ENCODE data around the gene PTPN14. TPM values are rescaled to one million over a fixed set of nuclear protein-coding genes. Genes with fewer than 3 reads are reported as not detected.
A peak's percentile ranks its signal among the peaks of the same experiment; 100 is the strongest.
"Not testable (repeated sequence)": the region's sequence is repeated elsewhere in the genome, so short reads cannot be mapped to it uniquely, and the experiment has no call there.

The PTPN14 gene
- total RNA-seq, 1 donor from 2014 or later = 3.2 TPM

DNA sequence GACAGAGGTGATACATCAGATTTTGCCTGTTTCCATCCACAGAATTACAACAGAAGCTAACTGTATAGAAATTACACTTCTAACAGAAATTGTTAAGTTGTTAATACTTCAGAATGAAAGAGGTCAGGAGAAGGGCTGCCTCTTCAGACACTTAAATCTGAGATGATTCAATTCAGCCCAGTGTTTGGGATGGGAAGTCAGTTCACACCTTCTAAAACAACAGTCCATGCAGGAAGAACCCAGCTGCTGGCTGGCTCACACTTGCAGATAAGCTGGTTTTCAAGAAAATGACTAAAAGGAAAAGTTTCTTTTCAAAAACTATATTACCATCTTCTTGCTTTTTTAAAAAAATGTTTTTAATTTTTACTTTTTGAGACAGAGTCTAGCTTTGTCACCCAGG is 138.1 kb downstream of the PTPN14 start:
- ATAC-seq = no peak
- DNase-seq (ENCODE audit: low spot score) = no peak

DNA sequence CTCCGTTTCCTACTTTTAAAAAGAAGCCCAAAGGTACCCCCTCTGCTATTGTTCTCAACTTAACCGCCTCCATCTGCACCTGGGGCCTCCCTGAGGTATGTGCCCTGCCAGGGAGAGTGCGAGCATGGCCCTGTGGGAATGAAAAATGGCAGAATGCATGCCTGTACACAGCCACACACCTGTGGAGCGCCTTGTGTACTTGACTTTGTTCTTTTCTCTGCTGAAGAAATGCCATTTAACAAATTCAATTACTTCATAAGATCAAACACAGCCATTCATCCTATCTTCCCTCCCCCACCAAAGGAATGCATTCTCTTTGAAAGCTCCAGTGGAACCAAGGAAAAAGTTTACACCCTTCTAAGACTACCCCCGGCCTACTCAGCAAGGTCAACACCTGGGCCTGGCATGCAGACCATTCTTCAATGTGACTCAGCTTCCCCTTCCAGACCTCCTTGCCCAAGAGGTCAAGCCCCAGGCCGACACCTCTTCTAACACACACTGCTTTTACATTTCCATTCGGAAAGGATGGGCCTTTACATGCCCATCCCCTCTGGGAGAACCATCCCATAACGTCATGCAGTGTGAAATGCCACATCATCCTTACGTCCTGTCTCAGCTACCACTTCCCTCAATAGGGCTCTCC is 146.7 kb downstream of the PTPN14 start:
- DNase-seq (ENCODE audit: low spot score) = no peak
- no peak for ATAC-seq

DNA sequence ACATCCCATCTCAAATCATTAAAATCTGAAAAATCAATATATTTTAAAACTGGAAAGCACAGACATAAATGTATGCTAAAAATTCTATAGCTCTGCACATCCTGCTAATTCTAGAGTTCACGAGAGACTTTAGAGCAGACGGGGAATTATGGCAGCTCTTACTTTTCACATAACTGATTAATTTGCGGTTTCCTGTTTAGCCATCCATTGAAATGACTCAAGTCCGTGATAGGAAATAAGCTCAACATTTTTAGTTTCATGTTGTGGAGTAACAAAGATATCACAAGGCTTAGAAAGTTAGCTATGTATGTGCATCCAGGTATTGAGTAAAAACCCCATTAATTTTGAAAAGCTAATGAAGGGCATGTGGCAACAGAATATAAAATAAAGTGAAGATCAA is 147.2 kb downstream of the PTPN14 start:
- DNase-seq (ENCODE audit: low spot score) = no peak
- ATAC-seq = no peak

DNA sequence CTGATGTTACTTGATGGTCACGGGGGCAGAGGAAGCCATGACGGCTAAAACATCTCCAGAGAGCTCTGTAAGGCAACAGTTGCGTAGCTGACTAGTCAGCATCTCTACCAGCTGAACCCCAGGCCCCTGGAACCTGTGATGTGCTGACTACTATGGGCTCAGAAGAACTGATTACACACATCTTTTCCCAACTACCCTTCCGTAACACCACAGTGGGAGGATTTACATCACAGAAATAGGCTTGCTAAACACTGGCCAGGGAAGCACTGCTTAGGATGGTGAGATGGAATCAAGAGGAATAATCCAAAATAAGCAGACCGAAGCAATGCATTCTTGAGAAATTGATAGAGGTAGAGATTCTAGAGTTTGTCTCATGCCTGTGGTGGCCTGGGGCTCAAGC is 148.0 kb downstream of the PTPN14 start:
- DNase-seq (ENCODE audit: low spot score) (no peak), ATAC-seq (no peak)

DNA sequence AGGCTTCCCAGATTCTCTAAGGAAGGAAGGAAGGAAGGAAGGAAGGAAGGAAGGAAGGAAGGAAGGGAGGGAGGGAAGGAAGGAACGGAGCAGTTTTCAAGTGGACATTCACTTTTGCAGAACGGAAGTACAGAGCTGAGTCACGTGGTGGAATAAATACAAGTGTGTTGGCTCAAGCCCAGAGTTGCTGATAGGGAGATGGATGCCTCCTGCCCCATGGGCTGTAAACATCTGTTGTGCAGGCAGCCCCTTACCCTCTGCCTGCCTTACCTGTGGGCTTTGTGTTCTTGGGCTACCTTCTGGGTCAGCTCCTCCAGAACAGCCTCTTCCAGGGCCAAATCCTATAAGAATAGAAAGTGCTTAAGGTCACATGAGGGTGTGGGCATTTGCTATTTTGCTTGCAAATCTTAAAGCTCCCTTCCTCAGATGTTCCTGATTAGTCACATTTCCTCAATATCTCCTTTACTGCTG is 148.8 kb downstream of the PTPN14 start:
- no peak for ATAC-seq
- DNase-seq (ENCODE audit: low spot score) = no peak

DNA sequence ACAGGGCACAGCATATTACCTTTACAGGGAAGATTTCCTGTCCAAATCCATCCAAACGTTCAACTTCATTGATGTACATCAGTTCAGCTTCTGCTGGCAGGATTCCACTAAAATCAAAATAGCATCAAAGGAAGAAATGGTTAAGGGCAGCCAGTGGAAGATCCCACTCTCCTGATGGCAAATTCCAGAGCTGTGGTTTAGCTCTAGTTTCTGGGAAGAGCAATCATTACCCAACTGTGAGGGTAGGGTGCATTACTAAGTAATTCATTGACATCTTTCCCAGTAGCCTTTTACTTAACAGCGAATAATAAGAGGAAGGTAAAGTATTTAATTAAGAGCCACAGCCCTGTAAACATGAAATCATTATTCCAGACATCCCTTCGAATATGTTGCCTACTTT is 149.7 kb downstream of the PTPN14 start:
- DNase-seq (ENCODE audit: low spot score) = no peak
- no peak for ATAC-seq

DNA sequence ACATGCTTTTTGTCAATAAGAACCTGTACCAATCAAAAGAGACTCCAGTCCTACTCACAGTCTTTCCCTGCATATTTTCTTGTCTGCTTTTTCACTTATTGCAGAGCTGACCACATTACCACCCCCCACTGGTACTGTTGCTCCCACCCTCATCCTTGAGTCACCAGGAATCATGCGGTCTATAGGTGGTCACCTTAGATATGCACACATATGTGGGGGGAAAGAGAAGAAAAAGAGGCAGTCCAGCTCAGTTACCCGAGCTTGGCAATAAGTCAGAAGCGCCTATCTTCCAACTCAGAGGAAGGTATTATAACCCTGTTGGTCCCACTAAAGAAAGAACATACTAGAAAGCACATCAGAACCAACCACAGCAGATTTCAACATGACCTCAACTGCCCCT is 151.3 kb downstream of the PTPN14 start:
- DNase-seq (ENCODE audit: low spot score) = no peak
- no peak for ATAC-seq

DNA sequence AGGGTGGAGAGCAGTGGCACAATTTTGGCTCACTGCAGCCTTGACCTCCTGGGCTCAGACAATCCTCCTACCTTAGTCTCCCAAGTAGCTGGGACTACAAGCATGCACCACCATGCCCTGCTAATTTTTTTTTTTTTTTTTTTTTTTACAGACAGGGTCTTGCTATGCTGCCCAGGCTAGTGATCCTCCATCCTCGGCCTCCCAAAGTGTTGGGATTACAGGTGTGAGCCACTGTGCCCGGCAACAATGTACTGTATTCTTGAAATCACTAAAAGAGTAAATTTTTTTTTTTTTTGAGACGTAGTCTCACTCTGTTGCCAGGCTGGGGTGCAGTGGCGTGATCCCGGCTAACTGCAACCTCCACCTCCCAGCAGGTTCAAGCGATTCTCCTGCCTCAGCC is 152.9 kb downstream of the PTPN14 start:
- ATAC-seq = no peak

DNA sequence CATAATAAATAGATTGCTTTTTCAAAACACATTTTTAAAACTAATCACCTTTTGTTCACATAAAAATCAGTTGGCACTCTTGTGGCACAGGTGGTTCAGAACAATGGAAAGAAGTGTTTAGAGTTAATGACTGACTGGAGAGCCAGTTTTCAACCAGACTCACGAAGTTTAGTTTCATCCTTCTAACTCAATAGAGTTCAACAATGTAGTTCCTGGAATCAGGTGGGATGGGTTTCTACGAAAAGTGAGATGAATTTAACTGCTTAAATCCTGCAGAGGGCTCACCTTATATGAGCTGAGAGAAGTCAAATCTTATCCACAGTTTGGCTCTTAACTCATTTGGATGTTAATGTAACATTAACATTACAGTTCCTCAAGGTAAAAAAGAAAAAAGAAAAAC is 153.9 kb downstream of the PTPN14 start:
- DNase-seq (ENCODE audit: low spot score) = no peak
- ATAC-seq = no peak

More for the DNA sequence above, 152.9 kb downstream of the PTPN14 start:
- no peak for DNase-seq (ENCODE audit: low spot score)

DNA sequence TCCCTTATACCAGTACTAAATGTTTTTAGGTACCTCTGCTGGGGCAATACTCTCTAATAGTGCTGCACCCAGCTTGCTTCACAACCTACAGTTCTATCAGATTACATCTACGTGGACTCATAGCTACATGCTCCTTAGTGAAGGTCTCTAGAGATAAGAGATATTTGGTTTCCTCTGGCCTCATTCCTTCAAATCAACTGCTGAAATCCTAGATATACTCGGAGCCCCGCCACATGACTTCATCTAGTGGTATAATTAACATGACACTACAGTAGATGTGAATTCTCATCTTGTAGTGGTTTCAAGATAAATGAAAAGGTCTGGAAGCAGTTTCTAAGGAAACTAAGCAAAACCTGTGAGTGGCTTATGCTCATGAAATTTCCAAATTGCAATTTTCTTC is 155.1 kb downstream of the PTPN14 start:
- DNase-seq (ENCODE audit: low spot score) (no peak), ATAC-seq (no peak)

DNA sequence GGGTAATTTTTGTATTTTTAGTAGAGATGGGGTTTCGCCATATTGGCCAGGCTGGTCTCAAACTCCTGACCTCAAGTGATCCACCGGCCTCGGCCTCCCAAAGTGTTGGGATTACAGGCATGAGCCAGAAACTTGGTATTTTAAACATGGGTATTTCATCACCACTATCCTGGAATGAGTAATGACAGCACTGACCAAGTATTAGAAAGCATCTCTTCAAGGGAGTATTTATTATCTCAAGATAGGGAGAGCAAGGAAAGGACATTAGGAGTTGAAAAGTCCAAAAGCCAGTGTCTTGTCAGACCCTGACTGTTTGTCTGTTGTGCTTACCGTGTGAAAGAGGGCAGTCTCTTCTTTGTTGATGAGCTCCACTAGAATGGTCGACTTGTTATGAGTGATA is 156.8 kb downstream of the PTPN14 start:
- ATAC-seq; DNase-seq (ENCODE audit: low spot score): not testable (repeated sequence)

DNA sequence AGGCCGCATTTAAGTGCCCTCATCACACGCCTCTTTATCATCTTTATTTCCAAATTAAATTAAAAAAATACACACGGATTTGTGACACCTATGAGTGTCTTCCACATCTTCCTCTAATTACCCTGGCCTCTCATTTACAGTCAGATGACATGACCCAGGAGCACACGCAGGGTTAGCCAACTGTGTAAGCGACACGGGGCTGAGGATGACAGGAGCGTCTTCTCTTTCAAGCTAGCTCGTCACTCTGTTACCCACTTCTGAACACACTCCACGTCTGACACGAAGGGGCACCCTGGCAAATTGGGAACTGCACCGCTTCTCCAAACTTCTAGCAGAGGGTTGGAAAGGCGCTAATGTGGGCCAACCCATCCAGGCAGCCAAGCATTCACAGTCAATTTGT is 158.3 kb downstream of the PTPN14 start:
- no peak for DNase-seq (ENCODE audit: low spot score)
- ATAC-seq = no peak

DNA sequence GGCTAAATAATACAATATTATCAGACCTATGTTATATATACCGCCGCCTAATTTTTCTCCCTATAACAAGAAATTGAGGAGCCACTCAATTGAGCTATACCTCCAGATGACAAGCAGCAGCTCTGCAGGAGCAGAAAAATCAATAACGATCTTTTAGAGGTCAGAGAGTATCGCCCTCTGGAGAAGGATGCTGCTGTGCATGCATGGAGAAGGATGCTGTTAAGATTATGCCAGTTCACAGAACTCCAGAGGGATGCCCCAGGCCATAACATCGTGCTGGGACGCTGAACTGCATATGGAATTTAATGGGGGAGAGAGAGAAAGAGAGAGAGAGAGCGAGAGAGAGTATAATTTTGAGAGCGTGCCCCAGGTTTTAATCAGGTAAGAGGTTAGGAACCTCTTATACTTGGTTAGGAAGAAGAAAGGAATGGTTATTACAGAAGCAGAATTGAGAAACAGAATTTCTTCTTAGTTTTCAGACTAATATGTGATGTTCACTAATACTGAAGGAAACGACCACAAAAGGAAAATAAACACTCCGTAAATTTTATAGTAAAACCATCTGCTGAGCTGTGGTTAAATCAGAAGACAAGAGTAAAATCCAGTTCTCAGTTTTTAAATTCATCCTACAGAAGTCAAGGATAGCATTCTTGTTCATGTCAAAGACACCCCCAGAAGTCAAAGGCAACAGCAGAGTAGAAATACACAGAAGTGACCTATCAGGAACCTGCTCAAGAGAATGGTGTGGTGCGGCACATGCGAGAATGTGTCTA is 159.3 kb downstream of the PTPN14 start:
- ATAC-seq (no peak), DNase-seq (ENCODE audit: low spot score) (no peak)

DNA sequence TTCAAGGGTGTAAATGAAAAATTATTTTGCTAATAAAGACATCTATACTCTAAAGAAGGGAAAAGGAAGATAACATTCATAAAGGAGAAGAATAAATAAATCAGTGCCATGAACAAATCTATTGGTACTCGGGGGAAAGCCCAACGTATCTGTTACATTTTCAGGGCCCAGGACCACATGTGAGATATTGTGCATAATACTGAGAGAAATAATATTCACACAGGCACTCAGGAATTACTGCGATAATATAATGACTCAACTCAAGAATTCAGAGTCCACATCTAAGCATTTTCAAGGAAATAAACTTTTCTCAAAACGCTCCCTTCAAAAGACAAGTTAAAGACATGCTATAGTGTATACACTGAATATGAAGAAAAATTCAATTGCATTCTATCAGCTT is 161.7 kb downstream of the PTPN14 start:
- DNase-seq (ENCODE audit: low spot score) (no peak), ATAC-seq (no peak)

DNA sequence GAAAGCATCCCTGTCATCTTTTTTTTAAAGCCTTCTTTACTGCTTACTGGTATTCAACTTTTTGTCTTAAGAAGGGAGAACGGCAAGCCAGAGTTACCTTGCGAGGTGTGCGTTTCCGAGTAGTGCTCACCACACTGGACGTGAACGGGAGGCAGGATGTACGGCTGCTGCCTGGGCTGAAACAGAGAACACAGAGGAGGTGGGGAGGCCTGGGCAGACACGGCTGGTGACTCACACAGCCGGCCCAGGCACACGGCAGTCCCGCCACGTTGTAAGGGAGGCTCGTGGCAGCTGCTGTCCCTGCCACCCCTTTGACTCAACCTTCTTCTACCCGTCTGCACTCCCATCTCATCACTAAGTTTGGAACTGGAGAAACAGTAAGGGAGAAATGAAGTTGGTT is 164.7 kb downstream of the PTPN14 start:
- no peak for DNase-seq (ENCODE audit: low spot score)
- ATAC-seq = no peak

DNA sequence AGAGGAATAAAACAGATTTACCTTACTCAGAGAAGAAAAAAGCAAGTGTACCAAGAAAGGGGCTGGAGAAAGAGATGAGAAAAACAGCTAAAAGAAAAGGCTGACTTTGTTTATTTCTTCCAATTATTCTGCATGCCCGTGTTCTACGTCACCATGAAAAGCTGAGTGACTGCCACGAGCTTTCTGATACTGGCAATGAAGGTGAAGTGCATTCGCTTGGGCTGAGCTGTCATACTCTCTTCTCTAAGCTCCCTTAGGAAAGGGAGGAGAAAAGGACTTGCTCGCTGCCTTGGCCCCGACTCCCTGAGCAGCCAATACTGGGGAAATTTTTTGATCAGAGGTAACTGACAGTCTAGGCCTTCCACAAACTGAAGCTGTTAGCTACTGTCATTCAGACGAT is 165.1 kb downstream of the PTPN14 start:
- no peak for ATAC-seq
- DNase-seq (ENCODE audit: low spot score) = no peak

DNA sequence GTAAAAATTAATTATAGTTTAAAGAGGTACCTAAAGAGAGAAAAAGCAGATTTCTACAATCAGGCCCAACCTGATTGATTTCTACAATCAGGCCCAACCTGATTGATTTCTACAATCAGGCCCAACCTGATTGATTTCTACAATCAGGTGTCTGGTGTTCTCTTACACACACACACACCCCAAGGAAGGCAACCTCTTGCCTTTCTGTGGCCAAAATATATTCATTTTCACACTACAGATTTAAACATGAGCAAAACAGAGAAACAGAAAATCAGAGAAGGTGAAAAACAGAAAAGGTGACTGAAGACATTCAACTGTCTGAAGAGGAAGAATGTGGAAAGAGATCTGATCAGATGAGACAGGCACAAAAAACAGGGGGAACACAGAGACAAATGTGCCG is 166.0 kb downstream of the PTPN14 start:
- DNase-seq (ENCODE audit: low spot score) (no peak), ATAC-seq (no peak)

DNA sequence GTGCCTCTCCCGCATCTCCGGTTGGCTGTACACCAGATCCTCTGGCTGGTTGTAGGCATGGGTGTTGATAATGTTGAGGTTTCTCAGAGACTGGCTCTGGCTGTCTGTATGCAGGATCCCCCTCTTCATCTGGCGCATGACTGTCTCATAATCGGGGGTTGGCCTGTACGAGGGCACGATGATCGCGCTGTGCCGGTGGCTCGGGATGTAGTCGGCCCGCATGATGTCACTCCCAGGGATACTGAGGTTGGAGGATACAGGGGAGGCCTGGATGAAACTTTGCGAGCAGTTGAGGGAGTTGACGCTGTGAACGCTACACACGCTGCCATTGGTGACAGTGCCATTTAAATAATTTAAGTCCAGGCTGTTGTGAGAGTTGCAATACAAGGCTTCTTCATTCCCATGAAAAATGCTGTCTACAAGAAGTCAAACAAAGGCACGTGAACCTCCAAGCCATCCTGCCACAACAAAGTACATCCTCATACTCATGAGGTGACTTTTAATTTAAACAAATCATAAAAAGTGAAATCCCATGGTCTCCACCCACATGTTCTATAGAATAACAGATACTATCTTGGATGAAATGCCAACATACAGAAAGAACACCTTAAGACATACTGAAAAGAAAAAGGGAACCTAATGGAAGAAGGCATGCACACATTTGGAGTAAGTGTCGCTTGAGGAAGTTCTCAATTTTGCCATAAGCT is 166.9 kb downstream of the PTPN14 start:
- ATAC-seq (no peak), DNase-seq (ENCODE audit: low spot score) (no peak)

DNA sequence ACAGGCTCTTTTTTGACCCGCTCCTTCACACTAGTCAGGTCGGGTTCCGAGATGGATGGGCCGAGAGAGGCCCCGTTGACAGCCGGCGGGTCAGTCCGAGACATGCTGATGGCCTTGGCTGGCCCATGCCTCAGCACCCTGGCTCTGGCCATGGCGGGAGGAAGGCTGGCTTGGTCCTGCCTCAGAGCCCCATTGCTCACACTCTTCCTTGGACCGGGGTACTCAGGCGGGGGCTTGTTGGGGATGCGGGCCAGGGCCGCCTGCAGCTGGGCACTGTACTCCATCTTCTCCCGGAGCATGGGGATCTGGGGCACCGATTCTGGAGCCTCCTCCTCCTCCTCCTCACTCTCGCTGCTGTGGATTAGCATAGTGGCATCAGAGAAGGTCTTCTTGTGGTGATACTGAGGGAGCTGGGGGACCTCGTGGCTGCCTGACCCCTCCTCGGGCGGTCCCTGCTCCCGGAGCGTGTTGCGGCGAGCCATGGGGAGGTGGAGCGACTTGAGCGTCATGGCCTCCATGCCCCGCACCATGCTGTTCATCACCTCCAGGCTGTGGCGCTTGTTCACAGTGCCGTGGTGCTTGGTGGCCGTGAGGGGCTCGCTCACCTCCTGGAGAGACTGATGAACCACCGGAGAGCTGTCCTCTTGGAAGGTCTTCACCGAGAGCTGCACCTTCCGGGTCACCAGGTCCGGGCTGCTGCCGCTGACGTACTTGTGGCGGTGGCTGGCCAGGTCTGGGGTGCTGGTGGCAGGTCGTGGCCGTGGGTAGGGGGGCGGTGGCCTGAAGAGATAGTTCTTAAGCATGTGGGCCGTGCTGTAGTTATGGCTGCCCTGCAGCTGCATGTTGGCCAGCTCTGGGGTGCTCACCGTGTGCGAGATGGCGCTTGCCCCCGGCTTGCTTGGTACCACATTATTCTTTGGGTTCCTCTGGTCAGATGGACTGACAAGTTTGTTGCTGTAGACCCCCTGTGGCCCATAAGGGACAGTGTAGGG is 167.7 kb downstream of the PTPN14 start:
- ATAC-seq (no peak), DNase-seq (ENCODE audit: low spot score) (no peak)

DNA sequence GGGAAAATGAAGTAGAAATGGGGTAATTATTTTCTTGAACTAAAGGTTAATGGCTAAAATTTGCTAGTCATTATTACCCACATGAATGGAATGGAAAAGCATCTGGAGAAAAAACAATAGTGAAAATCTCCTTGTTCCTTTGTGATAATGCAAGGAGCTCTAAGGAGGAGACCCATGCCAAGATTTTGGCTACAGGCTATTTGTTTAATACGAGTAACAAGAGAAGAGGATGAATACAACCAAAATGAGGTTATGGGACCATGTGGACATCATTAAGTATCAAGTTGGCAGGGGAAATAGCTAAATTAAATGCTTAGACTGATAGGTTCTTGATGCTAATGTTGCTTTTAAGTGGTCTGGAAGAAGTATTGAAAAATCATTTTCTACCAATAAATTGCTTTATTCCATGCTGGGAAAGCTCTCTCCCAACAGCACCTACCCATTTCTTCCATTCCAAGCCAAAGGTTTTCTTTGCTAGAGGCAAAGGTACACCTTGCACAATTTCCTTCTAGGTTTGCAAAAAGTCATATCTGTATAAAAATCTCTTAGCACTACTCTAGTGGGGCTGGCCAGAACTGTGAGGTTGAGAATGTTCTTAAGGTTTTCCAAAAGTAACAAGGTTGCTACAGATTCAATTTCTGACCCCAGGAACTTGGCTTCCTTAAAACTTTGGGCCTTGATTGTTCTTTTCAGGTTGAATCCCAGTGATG is 170.3 kb downstream of the PTPN14 start:
- ATAC-seq = peak; percentile 16
- no peak for DNase-seq (ENCODE audit: low spot score)

Data from left lobe of liver (tissue), 2 donors.